ENCODE results near the gene HCLS1. TPM values are rescaled to one million over a fixed set of nuclear protein-coding genes. Genes with fewer than 3 reads are reported as not detected.

HCLS1 gene
- total RNA-seq, 2 experiments from 2014 or later: 124 to 235 TPM

DNA sequence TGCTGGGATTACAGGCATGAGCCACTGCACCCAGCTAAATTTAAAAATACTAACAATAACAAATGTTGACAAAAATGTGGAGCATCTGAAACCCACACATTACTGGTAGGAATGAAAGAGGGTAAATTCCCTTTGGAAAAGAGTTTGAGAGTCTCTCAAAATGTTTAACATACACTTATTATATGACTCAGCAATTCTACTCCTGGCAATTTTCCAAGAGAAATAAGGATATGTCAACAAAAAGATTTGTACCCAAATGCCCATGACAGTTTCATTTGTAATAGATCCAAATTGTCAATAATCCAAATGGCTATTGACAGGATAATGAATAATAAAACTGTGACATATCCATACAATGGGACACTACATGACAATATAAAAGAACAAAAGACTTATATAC is 9.0 kb downstream of the HCLS1 start:
- no TSS peak for BruUV-seq (replicated peaks)
- H3K79me2 ChIP-seq (ENCODE audit: insufficient read depth, low read depth, low read length): no peaks in the 10 kb centered on the region; the same call in 1 of the 2 replicates
- no peaks in the 10 kb centered on the region for H4K20me1 ChIP-seq (ENCODE audit: insufficient read depth, low read length)
- ChIA-PET CTCF (ENCODE audit: unreplicated experiment) (no interaction called here), POLR2A (no interaction called here)
- TF ChIP-seq, protein P1, sequence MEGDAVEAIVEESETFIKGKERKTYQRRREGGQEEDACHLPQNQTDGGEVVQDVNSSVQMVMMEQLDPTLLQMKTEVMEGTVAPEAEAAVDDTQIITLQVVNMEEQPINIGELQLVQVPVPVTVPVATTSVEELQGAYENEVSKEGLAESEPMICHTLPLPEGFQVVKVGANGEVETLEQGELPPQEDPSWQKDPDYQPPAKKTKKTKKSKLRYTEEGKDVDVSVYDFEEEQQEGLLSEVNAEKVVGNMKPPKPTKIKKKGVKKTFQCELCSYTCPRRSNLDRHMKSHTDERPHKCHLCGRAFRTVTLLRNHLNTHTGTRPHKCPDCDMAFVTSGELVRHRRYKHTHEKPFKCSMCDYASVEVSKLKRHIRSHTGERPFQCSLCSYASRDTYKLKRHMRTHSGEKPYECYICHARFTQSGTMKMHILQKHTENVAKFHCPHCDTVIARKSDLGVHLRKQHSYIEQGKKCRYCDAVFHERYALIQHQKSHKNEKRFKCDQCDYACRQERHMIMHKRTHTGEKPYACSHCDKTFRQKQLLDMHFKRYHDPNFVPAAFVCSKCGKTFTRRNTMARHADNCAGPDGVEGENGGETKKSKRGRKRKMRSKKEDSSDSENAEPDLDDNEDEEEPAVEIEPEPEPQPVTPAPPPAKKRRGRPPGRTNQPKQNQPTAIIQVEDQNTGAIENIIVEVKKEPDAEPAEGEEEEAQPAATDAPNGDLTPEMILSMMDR (conservative IDR thresholded peaks at IDR 0.05; ENCODE audit: low read length): no peak
- no peak for TF ChIP-seq EZH2phosphoT487 (IDR thresholded peaks at IDR 0.05; ENCODE audit: borderline replicate concordance, low read depth, low read length)
- peaks cover 83% of the 10 kb centered on the region for H3K36me3 ChIP-seq (ENCODE audit: insufficient read depth, low read length)
- intact Hi-C loops (cut with micrococcal nuclease; ENCODE audit: unreplicated experiment): no loop called here
- no peak for DNase-seq (ENCODE audit: low spot score)
- no peak overlapping the region for H3K4me2 ChIP-seq (ENCODE audit: low read length)
- peaks cover 7% of the 10 kb centered on the region; the same call in 1 of the 2 replicates for H3K9me3 ChIP-seq (ENCODE audit: low read length)
- peaks cover 13% of the 10 kb centered on the region for H3K4me1 ChIP-seq (ENCODE audit: insufficient read depth, low read length, poor library complexity, severe bottlenecking)
- no peak overlapping the region for H3K4me3 ChIP-seq (ENCODE audit: low read depth, low read length, poor library complexity, severe bottlenecking)
- no peak overlapping the region for H3K27ac ChIP-seq (ENCODE audit: low read depth, low read length, poor library complexity, severe bottlenecking)
- no peaks in the 10 kb centered on the region for H3K9me2 ChIP-seq (ENCODE audit: insufficient read depth, low read length)
- H2AFZ ChIP-seq (ENCODE audit: low read length): no peak overlapping the region

DNA sequence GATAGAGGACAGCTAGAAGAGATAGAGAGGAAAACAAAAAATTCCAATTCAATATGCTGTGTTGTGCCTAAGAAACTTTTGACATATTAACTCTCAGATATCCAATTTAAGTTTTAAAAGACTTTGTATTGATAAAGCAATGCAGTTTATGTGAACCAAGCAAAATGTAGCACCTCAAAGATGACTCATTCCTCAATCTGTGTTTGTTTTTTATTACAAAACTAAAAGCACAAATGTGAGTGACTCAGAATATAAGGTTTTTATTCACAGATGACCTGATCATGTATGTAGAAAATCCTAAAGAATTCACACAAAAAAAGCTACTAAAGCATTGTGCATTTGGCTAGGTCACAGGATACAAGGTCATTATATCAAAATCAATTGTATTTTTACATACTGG is 11.1 kb downstream of the HCLS1 start:
- H3K4me3 ChIP-seq (ENCODE audit: low read depth, low read length, poor library complexity, severe bottlenecking): no peak overlapping the region
- no peaks in the 10 kb centered on the region; the same call in 1 of the 2 replicates for H3K79me2 ChIP-seq (ENCODE audit: insufficient read depth, low read depth, low read length)
- no peak for TF ChIP-seq EZH2phosphoT487 (IDR thresholded peaks at IDR 0.05; ENCODE audit: borderline replicate concordance, low read depth, low read length)
- TF ChIP-seq, protein P1 (conservative IDR thresholded peaks at IDR 0.05; ENCODE audit: low read length): no peak
- no peak overlapping the region for H3K4me2 ChIP-seq (ENCODE audit: low read length)
- DNase-seq (ENCODE audit: low spot score): no peak
- peaks cover 7% of the 10 kb centered on the region; the same call in 1 of the 2 replicates for H3K9me3 ChIP-seq (ENCODE audit: low read length)
- no peak overlapping the region for H2AFZ ChIP-seq (ENCODE audit: low read length)
- no peaks in the 10 kb centered on the region for H3K9me2 ChIP-seq (ENCODE audit: insufficient read depth, low read length)
- H4K20me1 ChIP-seq (ENCODE audit: insufficient read depth, low read length): no peaks in the 10 kb centered on the region
- BruUV-seq (replicated peaks): no TSS peak
- H3K36me3 ChIP-seq (ENCODE audit: insufficient read depth, low read length): peaks cover 73% of the 10 kb centered on the region
- H3K27ac ChIP-seq (ENCODE audit: low read depth, low read length, poor library complexity, severe bottlenecking): no peak overlapping the region
- intact Hi-C loops (cut with micrococcal nuclease; ENCODE audit: unreplicated experiment): no loop called here
- POLR2A ChIA-PET: interaction anchor here (1.0 to 2.7 kb wide), 2 partner anchors 9 to 11 kb away, joined by 4 to 12 read pairs; partner anchors contain the start of gene HCLS1
- H3K4me1 ChIP-seq (ENCODE audit: insufficient read depth, low read length, poor library complexity, severe bottlenecking): peaks cover 7% of the 10 kb centered on the region
- CTCF ChIA-PET (ENCODE audit: unreplicated experiment): no interaction called here

GRCh38 chr3:121648219-121648958 is 12.3 kb downstream of the HCLS1 start:
- no peak overlapping the region for H3K4me3 ChIP-seq (ENCODE audit: low read depth, low read length, poor library complexity, severe bottlenecking)
- ChIA-PET POLR2A (interaction anchor here (2.7 kb wide), 1 partner anchor 12 kb away, joined by 12 read pairs; the partner anchor contains the start of gene HCLS1), CTCF (ENCODE audit: unreplicated experiment) (no interaction called here)
- H3K9me2 ChIP-seq (ENCODE audit: insufficient read depth, low read length): no peaks in the 10 kb centered on the region
- BruUV-seq (replicated peaks): no TSS peak
- no peaks in the 10 kb centered on the region for H4K20me1 ChIP-seq (ENCODE audit: insufficient read depth, low read length)
- H2AFZ ChIP-seq (ENCODE audit: low read length): no peak overlapping the region
- intact Hi-C loops (cut with micrococcal nuclease; ENCODE audit: unreplicated experiment): no loop called here
- no peaks in the 10 kb centered on the region; the same call in 1 of the 2 replicates for H3K79me2 ChIP-seq (ENCODE audit: insufficient read depth, low read depth, low read length)
- no peak for DNase-seq (ENCODE audit: low spot score)
- H3K4me2 ChIP-seq (ENCODE audit: low read length): no peak overlapping the region
- TF ChIP-seq, protein P1 (conservative IDR thresholded peaks at IDR 0.05; ENCODE audit: low read length): no peak
- TF ChIP-seq EZH2phosphoT487 (IDR thresholded peaks at IDR 0.05; ENCODE audit: borderline replicate concordance, low read depth, low read length): no peak
- no peaks in the 10 kb centered on the region for H3K4me1 ChIP-seq (ENCODE audit: insufficient read depth, low read length, poor library complexity, severe bottlenecking)
- peaks cover 7% of the 10 kb centered on the region; the same call in 1 of the 2 replicates for H3K9me3 ChIP-seq (ENCODE audit: low read length)
- H3K36me3 ChIP-seq (ENCODE audit: insufficient read depth, low read length): peaks cover 73% of the 10 kb centered on the region
- no peak overlapping the region for H3K27ac ChIP-seq (ENCODE audit: low read depth, low read length, poor library complexity, severe bottlenecking)
